ENCODE data around the gene EPHB1. TPM values are rescaled to one million over a fixed set of nuclear protein-coding genes. Genes with fewer than 3 reads are reported as not detected.

Gene EPHB1
- total RNA-seq, 1 donor from 2014 or later = 17.4 TPM

GRCh38 chr3:135047061-135047460 lies 252.0 kb downstream of the EPHB1 start:
- no peak for DNase-seq (ENCODE audit: low read depth)

GRCh38 chr3:135050536-135050935 lies 255.5 kb downstream of the EPHB1 start:
- no peak for DNase-seq (ENCODE audit: low read depth)

DNA sequence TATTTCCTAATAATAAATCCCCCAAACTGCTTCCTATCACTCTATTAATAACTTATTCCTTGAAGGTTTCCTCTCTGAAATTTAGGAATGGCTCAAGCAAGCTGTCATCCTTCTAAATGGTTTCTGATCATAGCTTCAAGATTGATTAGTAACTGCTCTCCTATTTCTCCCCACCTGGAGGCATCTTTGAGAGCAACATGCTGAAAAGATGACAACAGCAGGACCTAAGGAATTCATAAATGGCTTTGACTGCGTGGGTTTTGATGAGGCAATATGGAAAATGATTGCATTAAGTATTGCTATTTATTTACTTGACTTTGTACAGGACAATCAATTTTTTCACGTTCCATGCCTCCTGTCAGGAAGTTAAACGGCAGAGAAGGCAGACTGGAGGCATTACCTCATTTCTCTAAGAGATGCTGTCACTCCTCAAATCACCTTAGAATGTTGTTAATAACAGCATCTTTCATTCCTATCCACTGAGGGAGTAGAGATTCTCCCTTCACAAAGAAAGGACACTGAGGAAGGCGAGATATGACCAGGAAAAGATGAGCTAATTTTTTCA lies 256.4 kb downstream of the EPHB1 start:
- DNase-seq (ENCODE audit: low read depth) = no peak

GRCh38 chr3:135055449-135055848 lies 260.4 kb downstream of the EPHB1 start:
- no peak for DNase-seq (ENCODE audit: low read depth)

DNA sequence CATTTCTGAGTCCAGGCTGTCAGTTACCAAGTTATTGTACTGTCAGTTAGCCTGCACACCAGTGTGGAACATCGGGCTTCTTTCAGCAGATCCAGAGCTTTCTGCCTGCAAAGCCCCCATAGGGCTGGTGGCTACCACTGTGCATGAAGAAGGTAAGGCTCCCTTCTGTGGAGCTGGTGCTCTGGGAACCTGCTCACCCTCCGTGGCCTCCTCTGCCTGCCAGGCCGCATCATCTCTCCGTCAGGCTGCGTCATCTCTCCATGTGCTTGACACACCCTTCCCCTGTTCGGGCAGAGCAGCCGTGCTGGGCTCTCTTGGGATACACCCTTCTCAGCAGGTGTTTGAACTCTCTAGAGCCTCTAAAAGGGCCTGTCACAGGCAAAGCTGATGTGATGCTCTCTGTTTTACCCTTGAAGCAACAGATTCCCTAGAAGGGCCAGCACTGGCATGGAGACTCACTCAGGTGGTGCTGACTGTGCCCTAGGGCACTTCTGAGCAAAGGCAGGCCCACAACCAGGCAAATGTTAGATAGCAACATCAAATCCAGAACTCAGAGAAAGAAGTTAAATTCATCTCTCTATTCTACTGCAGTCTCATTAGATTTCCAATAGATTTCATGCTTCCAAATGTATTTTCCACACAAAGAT lies 261.1 kb downstream of the EPHB1 start:
- no peak for DNase-seq (ENCODE audit: low read depth)

DNA sequence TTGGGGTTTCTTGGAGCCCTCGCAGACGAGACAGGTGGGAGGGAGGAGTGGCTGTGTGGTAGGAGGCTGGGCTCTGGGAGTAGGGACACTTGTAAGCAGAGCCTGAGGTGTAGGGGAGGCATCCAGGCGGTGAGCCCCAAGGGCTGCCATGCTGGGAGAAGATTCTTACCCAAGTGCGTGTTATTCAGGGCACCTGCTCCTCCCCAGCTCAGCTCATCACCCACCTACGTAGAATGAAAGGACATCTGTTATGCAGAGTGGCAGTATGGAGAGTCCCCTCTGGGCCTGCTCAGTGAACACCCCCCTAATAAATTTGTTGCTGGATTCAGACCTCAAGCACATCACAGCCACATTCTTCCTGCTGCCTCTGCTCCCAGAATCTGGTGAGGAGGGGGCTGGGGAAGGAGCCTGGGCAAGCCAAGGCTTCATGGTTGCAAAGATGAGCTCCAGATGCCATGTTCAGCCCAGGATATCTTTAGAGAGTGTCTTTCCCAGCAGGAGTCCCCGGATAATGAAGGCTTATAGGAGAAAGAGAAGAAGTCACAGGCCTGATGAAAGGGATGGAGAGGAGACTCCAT lies 261.8 kb downstream of the EPHB1 start:
- DNase-seq (ENCODE audit: low read depth) = no peak

DNA sequence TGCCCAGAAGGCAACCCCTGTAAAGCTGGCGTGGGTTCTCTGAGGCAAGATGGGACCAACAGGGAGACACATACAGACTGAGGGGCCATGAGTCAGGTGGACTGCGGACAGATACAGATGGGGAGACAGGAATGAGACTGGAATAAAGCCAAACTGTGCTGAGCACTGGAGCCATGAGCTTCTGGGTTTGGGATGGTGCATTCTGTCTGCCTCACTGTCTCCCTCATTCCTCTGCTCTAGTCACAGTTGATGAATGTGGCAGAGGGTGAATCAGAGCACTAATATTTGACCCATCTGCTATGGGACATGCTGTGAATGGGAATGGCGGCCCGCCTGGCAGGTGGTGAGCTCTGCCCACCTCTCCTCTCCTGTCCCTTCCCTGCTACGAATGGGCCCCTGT lies 262.9 kb downstream of the EPHB1 start:
- DNase-seq (ENCODE audit: low read depth) = no peak

DNA sequence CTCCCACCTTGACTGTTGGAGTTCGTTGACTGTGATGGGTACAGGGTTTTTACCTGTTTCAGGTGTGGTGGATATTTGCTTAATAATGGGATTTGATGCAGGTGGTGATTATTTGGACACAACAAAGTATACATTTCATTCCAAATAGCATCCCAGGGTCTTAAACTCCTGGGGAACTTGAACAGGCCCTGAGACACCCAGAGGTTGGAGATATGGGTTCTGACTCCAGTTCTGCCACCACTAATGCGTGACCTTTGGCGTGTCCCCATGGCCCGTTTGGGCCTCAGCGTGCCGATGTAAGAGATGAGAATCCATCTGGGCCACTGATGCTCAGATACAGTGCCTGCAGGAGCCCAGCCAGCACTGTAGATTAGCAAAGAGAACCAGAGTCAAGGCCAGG lies 264.5 kb downstream of the EPHB1 start:
- no peak for DNase-seq (ENCODE audit: low read depth)

- DNase-seq (ENCODE audit: low read depth) = peak; percentile 42
These were observed 272.0 kb downstream of the EPHB1 start for GRCh38 chr3:135066844-135067727.

DNA sequence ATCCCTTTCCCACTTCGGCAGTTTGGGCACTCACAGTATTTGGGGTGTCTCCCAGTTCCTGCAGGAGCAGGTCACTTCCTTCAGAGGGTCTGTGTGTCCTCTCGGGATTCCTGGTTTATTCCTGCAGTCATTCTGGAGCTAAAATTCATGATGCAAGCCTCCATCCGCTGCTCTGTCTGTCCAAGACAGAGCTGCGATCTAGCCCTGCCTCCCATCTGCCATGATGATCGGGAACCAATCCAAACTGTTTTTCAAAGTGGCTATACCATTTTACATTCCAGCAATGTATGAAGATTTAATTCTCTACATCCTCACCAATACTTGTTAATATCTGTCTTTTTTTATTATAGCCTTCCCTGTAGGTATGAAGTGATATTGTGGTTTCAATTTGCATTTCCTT lies 273.0 kb downstream of the EPHB1 start:
- no peak for DNase-seq (ENCODE audit: low read depth)

DNA sequence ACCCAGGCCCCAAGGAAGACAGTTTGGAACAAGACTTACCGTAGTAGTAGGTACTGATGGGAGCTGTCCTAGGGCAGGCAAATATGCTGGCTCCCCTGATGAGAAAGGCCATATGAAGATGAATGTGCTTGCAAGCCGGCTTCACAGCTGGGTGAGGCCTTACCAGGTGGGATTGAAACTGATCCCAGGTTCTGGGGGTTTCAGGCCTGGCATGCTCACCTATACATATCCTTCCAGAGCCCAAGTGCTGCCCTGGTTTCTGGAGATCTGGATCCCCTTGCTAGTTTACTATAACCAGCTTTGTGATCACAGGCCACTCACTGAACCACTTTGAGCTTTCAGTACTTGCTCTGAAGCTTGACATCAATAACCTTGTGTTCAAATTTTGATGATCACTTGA lies 274.3 kb downstream of the EPHB1 start:
- no peak for DNase-seq (ENCODE audit: low read depth)

- no peak for DNase-seq (ENCODE audit: low read depth)
These were observed 276.4 kb downstream of the EPHB1 start for GRCh38 chr3:135071483-135071882.

DNA sequence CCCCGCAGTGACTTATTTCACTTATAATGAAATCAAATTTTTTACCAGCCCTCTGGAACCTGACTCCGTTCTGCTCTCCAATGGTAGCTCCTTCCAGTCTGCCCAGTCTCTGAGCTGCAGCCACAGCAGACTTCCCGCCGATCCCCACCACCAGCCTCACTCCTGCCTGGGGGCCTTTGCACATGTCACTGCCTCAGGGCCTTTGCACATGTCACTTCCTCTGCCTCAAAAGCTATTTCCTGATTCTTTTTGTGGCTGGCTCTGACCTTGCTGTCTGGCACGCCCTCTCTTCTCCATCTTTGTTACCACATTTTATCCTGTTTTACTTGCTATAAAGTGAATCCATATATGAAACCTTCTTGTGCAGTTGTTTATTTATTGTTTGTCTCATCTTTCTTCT lies 277.4 kb downstream of the EPHB1 start:
- no peak for DNase-seq (ENCODE audit: low read depth)

DNA sequence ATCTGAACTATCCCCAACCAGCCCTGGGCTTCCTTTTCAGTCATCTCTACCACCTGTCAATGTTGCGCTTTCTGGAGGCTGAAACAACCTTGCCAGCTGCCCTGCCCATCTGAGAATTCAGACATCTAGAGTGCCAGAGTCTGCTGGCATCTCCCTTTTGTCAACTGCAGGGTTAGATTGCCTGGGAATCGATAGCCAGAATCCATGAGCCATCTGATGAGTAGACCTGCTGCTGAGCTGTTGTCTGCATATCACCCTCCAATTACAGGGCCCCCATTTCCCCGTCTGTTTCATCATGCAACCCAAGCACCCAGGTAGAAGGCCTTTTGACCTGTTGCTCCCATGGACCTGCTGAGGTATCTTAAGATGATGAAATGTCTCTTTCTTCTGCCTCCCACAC lies 280.1 kb downstream of the EPHB1 start:
- no peak for DNase-seq (ENCODE audit: low read depth)

DNA sequence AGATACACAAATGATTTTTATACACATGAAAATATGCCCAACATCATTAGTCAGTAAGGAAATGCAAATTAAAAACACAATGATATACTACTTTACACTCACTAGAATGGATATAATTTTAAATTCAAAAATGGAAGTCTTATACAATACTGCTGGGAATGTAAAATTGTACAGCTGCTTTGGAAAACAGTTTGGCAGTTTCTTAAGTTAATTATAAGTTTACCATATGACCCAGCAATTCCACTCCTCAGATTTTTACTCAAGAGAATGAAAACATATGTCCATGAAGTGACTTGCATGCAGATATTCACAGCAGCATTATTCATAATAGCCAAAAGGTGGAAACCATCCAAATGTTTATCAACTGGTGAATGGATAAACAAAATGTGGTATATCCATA lies 281.3 kb downstream of the EPHB1 start:
- no peak for DNase-seq (ENCODE audit: low read depth)

DNA sequence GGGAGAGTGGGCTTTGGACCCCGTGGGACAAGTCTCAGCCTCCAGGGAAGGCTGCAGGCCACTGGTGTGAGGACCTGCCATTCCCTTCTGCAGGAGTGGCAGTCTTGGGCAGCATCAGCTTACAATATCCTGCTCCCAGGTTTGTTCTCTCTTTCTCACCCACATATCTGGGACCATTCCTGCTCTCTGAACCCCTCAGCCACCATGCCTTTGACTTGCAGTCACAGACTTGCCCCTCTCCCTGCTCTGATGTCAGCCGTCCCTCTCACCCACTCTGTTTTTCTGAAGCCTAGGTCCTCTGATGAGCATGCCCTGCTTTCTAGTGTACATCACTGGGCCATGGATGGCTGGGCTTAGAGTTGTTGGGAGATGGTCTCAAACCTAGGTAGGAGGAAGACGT lies 282.1 kb downstream of the EPHB1 start:
- DNase-seq (ENCODE audit: low read depth) = no peak

- no peak for DNase-seq (ENCODE audit: low read depth)
These were observed 283.2 kb downstream of the EPHB1 start for GRCh38 chr3:135078283-135078682.

DNA sequence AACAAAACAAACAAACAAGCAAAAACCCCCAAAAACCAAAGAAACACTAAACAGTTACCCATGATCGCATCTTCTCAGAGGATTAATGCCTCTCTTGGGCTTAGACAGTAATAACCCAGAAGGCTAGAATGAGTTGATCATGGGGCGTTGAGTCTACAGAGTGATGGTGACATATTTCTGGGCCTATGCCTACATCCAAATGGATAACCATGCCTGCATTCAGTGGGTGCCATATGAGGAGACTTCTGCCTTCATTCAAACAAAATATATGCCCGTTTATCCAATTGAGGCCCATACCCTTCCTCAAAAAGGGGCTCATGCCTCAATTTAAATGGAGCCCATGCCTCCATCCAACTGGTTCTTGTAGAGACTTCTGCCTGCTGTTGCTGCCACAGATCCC lies 284.0 kb downstream of the EPHB1 start:
- DNase-seq (ENCODE audit: low read depth) = no peak

- no peak for DNase-seq (ENCODE audit: low read depth)
These were observed 286.4 kb downstream of the EPHB1 start for GRCh38 chr3:135081451-135081850.

DNA sequence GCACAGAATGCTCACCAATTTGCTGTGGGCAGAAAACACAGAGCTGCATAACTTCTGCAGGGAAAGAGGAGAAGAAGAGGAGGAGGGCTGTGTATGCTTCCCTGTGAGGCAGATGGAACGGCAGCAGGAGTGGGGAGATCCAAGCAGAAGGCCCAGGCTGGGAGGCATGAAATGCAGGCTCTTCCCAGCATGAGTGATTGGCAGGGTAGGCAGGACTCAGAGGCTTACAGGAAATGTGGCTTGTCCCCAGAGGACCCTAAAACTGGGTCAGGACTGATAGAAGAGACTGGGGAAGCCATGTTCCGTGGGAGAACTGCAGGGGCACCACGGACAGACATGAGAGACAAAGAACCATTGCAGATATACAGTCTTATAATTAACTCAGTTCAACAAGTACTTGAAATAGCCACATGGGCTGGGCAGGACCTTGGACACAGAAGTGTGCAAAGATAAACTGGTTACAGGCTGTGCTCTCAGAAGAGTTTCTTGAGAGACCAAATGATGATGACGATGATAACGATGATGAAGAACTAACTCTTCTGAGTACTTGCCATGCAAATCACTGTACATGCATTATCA lies 286.9 kb downstream of the EPHB1 start:
- no peak for DNase-seq (ENCODE audit: low read depth)

- no peak for DNase-seq (ENCODE audit: low read depth)
These were observed 287.6 kb downstream of the EPHB1 start for GRCh38 chr3:135082706-135083105.

- DNase-seq (ENCODE audit: low read depth) = no peak
These were observed 288.1 kb downstream of the EPHB1 start for GRCh38 chr3:135083179-135083578.
